Spinal cord (tissue), 10 donors: ENCODE results near the gene MZT2A. TPM values are rescaled to one million over a fixed set of nuclear protein-coding genes. Genes with fewer than 3 reads are reported as not detected.
"Not testable (repeated sequence)": the region's sequence is repeated elsewhere in the genome, so short reads cannot be mapped to it uniquely, and the experiment has no call there.

Experiments used
- DNase-seq, 6 donors: peaks; one replicate each; pipeline versions ENCODE4 v3.0.0 to v3.0.0-alpha.2; 2013 to 2015; ENCODE audit warnings: low spot score in 6 of 6, low read depth in 4 of 6
- H3K27ac ChIP-seq: one replicate; pipeline ENCODE4 v1.5.1; 2013; ENCODE audit warnings: low read depth, low read length, control low read depth
- H3K27me3 ChIP-seq: one replicate; pipeline ENCODE4 v1.6.1; 2013; ENCODE audit warnings: low read length; ENCODE audit not compliant: control insufficient read depth, insufficient read depth
- H3K36me3 ChIP-seq: one replicate; pipeline ENCODE4 v1.6.1; 2013; ENCODE audit warnings: low read length; ENCODE audit not compliant: control insufficient read depth, insufficient read depth
- H3K4me1 ChIP-seq: one replicate; pipeline ENCODE4 v1.6.1; 2013; ENCODE audit warnings: low read length; ENCODE audit not compliant: control insufficient read depth, insufficient read depth
- H3K4me3 ChIP-seq: one replicate; pipeline ENCODE4 v1.5.1; 2013; ENCODE audit warnings: low read depth, low read length, control low read depth
- H3K9me3 ChIP-seq: one replicate; pipeline ENCODE4 v1.6.1; 2013; ENCODE audit warnings: low read length; ENCODE audit not compliant: control insufficient read depth, insufficient read depth
- WGBS: methylation state at CpG from one replicate; pipeline ENCODE4 v1.1.5; 2013; ENCODE audit warnings: missing lambda C conversion rate; ENCODE audit not compliant: insufficient coverage; 5-methylcytosine and 5-hydroxymethylcytosine counted together
- polyA plus RNA-seq, 2 donors: library from polyadenylated mRNA; unstranded; fragments of 120-200 nt; gene quantifications; one replicate each; pipeline ENCODE4 v1.2.1, GENCODE V29; 2013; ENCODE audit not compliant: insufficient read length in 2 of 2
- total RNA-seq, 2 donors: library from RNA; depleted of rRNA in 1 of 2; stranded (reverse); fragments of 120-200 nt in 1 of 2; fragments of >200 nt in 1 of 2; gene quantifications; one replicate each; pipeline versions ENCODE4 v1.2.3 to v1.2.4, GENCODE V29; 2013 to 2014
- donor health status: healthy.

Gene MZT2A
- total and polyA plus RNA-seq, 4 donors, result 31.6 to 129 (median 103) TPM

DNA sequence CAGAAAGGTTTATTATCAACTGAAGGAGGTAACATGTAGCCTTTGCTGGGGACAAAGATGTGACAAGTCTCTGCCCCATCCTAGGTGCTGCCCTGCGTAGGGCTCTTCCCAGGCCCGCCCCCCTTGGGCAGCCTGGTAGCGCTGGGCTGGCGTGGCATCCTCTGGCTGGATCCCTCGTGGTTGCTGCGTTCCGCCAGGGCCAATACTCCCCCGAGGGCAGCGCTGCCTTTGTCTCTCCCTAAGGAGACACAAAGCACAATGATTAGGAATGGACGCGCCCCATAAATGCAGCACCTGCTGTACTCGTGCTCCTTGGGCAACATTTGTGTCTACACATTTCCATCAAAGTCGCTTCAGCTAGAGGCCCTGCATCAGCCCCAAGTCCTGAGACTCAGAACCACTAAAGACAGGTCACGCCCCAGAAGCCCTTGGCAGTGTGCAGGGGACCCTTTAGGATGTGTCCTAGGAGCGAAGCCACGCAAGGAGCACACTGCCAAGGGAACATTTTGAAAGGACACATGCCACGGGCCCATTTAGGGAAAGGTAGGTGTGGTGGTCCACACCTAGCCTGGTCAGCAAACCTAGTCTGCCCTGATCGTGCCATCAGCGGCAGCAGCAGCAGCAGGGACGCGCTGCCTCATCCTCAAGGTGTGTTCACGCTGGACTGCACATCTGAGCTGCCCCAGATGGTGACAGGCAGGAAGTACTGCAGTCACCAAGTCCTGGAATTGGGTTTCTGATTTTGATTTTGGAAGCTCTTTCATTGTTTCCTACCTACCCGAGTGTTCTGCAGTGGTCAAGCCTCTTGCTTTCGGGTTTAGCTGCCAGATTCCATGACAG is 8.0 kb downstream of the MZT2A start:
- H3K27ac ChIP-seq, H3K4me3 ChIP-seq, H3K4me1 ChIP-seq, H3K27me3 ChIP-seq, DNase-seq, H3K9me3 ChIP-seq: not testable (repeated sequence)
- WGBS, result 70% methylated on average over 13 of the region's 24 CpGs
- peaks cover 33% of the 10 kb centered on the region for H3K36me3 ChIP-seq

DNA sequence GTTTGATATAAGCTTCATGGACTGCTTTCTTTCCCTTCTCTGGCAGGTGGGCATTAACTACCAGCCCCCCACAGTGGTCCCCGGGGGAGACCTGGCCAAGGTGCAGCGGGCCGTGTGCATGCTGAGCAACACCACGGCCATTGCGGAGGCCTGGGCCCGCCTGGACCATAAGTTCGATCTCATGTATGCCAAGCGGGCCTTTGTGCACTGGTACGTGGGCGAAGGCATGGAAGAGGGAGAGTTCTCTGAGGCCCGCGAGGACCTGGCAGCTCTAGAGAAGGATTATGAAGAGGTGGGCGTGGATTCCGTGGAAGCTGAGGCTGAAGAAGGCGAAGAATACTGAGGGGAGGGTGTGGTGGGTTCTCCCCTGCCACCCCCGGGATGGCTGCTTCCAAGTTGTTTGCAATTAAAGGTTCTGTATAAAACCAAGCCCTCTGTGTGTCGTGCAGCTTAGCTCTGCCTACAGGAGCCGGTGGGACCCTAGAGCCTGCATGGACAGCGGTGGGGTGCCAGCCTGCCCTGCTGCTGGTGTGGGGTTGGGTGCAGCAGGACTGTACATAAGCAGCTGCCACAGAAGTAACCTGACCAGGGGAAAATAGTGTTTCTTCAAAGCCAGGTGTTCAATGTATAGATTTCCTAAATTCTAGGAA is 9.6 kb downstream of the MZT2A start:
- DNase-seq, H3K4me3 ChIP-seq, H3K27ac ChIP-seq, H3K27me3 ChIP-seq, H3K9me3 ChIP-seq, H3K4me1 ChIP-seq: not testable (repeated sequence)
- WGBS, result 95% methylated on average over 14 of the region's 19 CpGs
- peaks cover 19% of the 10 kb centered on the region for H3K36me3 ChIP-seq

DNA sequence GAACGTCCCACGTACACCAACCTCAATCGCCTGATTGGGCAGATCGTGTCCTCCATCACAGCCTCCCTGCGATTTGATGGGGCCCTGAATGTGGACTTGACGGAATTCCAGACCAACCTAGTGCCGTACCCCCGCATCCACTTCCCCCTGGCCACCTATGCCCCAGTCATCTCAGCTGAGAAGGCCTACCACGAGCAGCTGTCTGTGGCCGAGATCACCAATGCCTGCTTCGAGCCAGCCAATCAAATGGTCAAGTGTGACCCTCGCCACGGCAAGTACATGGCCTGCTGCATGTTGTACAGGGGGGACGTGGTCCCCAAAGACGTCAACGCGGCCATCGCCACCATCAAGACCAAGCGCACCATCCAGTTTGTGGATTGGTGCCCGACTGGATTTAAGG is 11.8 kb downstream of the MZT2A start:
- not testable (repeated sequence) for H3K4me1 ChIP-seq, DNase-seq, H3K27ac ChIP-seq, H3K9me3 ChIP-seq, H3K27me3 ChIP-seq, H3K4me3 ChIP-seq
- 94% methylated on average over 8 of the region's 20 CpGs for WGBS
- H3K36me3 ChIP-seq, result peaks cover 27% of the 10 kb centered on the region

DNA sequence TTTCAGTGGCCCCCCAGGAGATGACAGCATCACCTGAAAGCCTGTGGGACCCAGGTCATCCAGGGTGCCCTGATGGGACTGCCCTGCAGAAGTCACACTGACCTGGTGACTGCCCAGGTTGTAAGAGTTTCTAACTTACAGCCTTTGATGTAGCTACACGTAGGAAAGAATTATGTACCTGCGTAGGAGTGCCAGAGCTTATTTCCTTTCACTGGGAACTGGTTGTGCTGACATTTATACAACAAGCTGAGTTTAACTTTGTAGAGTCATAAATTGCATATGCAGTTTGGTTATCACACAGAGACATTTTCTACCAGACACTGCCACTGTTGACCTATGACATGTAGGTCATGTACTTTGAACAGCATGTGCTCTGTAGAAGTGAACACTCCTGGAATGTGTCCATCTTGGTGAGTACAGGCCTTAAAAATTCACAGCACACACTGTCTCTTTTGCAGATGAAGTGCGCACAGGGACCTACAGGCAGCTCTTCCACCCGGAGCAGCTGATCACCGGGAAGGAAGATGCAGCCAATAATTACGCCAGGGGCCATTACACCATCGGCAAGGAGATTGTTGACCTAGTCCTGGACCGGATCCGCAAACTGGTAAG is 13.2 kb downstream of the MZT2A start:
- DNase-seq, H3K27ac ChIP-seq, H3K9me3 ChIP-seq, H3K4me1 ChIP-seq, H3K27me3 ChIP-seq, H3K4me3 ChIP-seq: not testable (repeated sequence)
- peaks cover 22% of the 10 kb centered on the region for H3K36me3 ChIP-seq
- WGBS, result 93% methylated on average over 4 of the region's 9 CpGs

- 70% methylated on average over 4 of the region's 18 CpGs for WGBS
- not testable (repeated sequence) for H3K4me3 ChIP-seq, H3K27me3 ChIP-seq, H3K27ac ChIP-seq, H3K9me3 ChIP-seq, H3K4me1 ChIP-seq, DNase-seq
- H3K36me3 ChIP-seq, result peaks cover 17% of the 10 kb centered on the region
Measured at GRCh38 chr2:131478074-131478849, 13.9 kb downstream of the MZT2A start.

GRCh38 chr2:131477227-131477626 is 15.0 kb downstream of the MZT2A start:
- DNase-seq, H3K27ac ChIP-seq, H3K27me3 ChIP-seq, H3K4me1 ChIP-seq, H3K9me3 ChIP-seq, H3K4me3 ChIP-seq, H3K36me3 ChIP-seq: not testable (repeated sequence)
- WGBS, result 38% methylated on average over 1 of the region's 1 CpG

DNA sequence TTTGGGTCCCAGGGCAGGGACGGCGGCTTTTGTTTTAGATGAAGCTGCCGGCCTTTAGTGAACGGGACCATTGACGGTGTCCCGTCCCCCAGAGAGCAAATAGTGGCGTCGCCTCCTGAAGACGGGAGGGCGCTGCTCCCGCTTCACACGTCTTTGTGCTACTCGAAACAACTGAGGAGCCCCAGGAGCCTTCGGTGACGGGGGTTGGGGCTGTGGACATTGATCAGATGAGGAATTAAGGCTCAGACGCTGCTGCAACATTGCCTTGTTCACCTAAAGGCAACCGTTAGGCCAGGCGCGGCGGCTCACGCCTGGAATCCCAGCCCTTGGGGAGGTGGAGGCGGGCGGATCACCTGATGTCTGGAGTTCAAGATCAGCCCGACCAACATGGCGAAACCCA is 15.8 kb downstream of the MZT2A start:
- H3K9me3 ChIP-seq, DNase-seq: not testable (repeated sequence)
- 96% methylated on average over 17 of the region's 25 CpGs for WGBS

GRCh38 chr2:131475831-131476230 is 16.4 kb downstream of the MZT2A start, which contains the start of gene TUBA3D:
Gene TUBA3D (plus strand): TSS chr2:131476119. CDS start chr2:131476200, 81 bp downstream.
- H3K36me3 ChIP-seq, result peaks cover 11% of the 10 kb centered on the region
- H3K4me3 ChIP-seq, result no peak within 1 kb of the TSS
- no peaks in the 10 kb centered on the region for H3K27me3 ChIP-seq
- H3K9me3 ChIP-seq, result no peaks in the 10 kb centered on the region
- H3K4me1 ChIP-seq, result no peaks in the 10 kb centered on the region
- WGBS, result 96% methylated on average over 27 of the region's 27 CpGs
- no peak within 1 kb of the TSS for H3K27ac ChIP-seq
- DNase-seq, result no peak

More for the DNA sequence above, 15.8 kb downstream of the MZT2A start:
- H3K4me3 ChIP-seq, H3K4me1 ChIP-seq, H3K27ac ChIP-seq, H3K27me3 ChIP-seq: not testable (repeated sequence)
- peaks cover 11% of the 10 kb centered on the region for H3K36me3 ChIP-seq

GRCh38 chr2:131473266-131473665 is 18.9 kb downstream of the MZT2A start:
- DNase-seq, result not testable (repeated sequence)
- WGBS, result no CpG with 5 or more reads among the region's 2 CpGs
- H3K36me3 ChIP-seq, result peaks cover 11% of the 10 kb centered on the region

More at GRCh38 chr2:131473266-131473665, 18.9 kb downstream of the MZT2A start:
- H3K27ac ChIP-seq, H3K27me3 ChIP-seq, H3K4me3 ChIP-seq, H3K9me3 ChIP-seq, H3K4me1 ChIP-seq: not testable (repeated sequence)
